GM12865 (cell line): ENCODE data around the gene DRC7.

Experiments used
- DNase-seq: peaks from one replicate; pipeline ENCODE4 v3.0.0; 2010; ENCODE audit warnings: low read depth
- H3K4me3 ChIP-seq: 2 replicates; pipeline ENCODE4 v1.5.1; 2011; ENCODE audit warnings: mild to moderate bottlenecking, low read depth, low read length, control low read depth
- CTCF ChIP-seq: IDR thresholded peaks from 2 replicates; pipeline ENCODE4 v1.5.1; 2011; ENCODE audit warnings: low read length, control low read depth, low read depth, inconsistent platforms; ENCODE audit not compliant: insufficient read depth; ENCODE audit errors: missing control alignments

DRC7 gene

DNA sequence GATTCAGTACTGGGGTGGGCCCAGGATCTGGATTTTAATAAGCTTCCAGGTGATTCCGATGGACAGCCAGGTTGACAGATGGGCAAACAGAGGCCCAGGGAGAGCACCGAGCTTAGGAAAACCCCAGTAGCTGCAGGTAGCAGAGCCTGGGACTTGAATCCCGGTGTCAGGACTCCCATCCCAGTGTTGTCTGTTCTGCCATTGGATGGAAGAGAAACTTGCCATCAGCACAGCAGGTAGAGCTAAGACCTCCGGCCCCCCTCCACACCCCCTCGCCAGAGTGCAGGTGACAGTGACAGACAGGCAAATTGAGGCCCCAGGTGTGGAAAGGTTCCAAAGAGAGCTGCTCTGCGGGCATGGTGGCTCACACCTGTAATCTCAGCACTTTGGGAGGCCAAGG lies 53.4 kb downstream of the DRC7 start:
- H3K4me3 ChIP-seq: no peak overlapping the region

DNA sequence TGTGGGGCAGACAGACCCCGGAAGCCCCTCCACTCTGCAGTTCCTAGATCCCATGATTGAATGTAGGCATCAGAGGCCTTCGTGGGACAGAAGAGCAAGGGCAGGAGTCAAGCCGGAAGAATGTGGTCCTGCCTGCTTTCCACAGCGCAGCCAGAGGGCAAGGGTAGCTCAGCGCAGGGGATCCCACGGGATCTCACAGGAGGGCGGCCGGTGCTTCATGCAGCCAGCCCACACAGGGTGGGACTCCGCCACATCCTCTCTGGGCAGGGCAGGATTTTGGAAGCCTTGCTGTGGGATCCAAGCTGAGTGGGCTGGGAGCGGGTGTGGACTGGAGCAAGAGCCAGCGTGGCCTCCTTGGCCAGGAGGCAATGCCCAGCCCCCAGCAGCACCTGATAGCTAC lies 54.0 kb downstream of the DRC7 start:
- no peak for TF ChIP-seq CTCF
- no peak overlapping the region for H3K4me3 ChIP-seq
- no peak for DNase-seq

More for the DNA sequence above, 53.4 kb downstream of the DRC7 start:
- TF ChIP-seq CTCF: no peak
- DNase-seq: no peak

DNA sequence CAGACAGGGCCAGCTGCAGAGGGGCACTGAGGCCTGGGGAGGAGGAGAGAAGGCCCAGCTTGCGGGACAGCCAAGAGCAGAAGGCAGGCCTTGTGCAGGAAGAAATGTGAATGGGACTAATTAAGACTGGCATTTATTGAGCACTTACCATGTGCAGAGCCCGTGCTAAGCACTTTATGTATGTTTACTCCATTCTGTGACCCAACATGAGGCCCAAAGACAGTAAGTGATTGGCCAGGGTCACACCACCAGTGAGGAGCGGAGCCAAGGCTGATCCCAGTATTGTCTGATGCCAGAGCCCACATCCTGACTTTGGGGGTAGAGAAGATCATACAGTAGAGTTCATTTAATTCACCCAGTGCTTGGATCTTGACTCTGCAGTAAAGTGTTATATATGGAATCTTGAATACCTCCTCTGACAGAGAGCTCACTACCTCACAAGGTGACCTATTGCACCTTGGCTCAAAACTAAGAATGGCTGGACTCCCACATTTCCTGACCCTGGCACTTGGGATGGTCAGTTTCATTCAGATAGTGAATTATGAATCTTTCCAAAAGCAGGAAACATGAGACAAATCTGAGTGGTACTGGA lies 54.6 kb downstream of the DRC7 start:
- DNase-seq: no peak

DNA sequence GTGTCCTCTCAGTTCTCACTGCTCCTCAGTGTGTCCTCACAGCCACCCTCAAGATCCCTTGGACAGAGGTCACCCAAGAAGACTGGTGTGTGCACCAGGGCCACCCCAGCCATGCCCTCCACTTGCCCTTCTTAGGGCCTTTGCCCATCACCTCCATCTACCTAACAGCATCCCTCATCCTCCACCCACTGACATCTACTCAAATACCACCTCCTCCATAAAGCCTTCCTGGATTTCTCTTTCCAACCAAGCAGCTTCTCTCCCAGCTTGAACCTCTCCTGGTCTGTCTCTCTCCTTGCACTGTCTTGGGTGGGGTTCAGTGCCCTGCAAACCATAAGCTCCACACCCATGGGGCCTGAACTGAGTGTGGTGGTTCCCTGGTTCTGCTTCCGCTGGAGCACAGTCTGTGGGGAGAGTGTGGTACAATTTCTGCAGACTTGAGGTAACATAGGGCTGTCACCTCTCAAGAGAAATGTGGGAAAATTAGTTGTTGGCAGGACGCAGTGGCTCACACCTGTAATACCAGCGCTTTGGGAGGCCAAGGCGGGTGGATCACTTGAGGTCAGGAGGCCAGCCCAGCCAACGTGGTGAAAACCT lies 55.3 kb downstream of the DRC7 start:
- no peak overlapping the region for H3K4me3 ChIP-seq
- no peak for DNase-seq
- no peak for TF ChIP-seq CTCF

More for the DNA sequence above, 54.6 kb downstream of the DRC7 start:
- no peak for TF ChIP-seq CTCF
- no peak overlapping the region for H3K4me3 ChIP-seq

- DNase-seq: no peak
- no peak for TF ChIP-seq CTCF
- no peak overlapping the region for H3K4me3 ChIP-seq
Measured at GRCh38 chr16:57750796-57751538, 56.4 kb downstream of the DRC7 start.

DNA sequence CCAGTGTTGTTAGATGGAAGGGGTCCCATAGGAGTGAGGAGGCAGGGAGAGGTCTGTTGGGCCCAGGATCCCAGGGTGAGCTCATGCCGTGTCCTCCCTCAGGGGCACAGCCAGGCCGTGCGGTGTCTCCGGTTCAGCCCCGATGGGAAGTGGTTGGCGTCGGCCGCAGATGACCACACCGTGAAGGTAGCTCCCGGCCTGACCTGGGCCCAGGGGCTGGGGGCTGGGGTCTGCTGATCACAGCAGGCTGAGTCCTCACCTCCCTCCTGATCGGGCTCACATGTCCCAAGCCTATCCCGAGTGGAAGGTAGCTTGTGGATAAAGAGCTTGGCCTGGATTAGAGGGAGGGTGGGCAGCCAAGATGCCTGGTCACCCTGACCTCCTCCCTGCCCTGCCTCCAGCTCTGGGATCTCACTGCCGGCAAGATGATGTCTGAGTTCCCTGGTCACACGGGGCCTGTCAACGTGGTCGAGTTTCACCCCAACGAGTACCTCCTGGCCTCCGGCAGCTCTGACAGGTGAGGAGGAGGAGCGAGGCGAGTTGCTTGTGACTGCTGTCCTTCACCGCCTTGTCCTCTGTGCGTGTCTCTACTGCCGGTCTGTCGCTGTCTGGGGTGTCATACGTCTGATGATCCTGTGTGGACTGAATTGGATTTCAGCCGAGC lies 57.1 kb downstream of the DRC7 start:
- TF ChIP-seq CTCF: no peak

More for the DNA sequence above, 57.1 kb downstream of the DRC7 start:
- no peak for DNase-seq
- no peak overlapping the region for H3K4me3 ChIP-seq
